ENCODE results near the gene NGB.

NGB gene

GRCh38 chr14:77230914-77231313 lies 40.1 kb downstream of the NGB start:
- no peak for TF ChIP-seq EZH2phosphoT487 (IDR thresholded peaks at IDR 0.05; ENCODE audit: borderline replicate concordance, low read length)
- no peak for TF ChIP-seq CTCF (IDR thresholded peaks at IDR 0.05; ENCODE audit: low read depth, low read length, poor library complexity, severe bottlenecking)
- Histone ChIP-seq H3K27ac (ENCODE audit: low read depth, low read length) (no peak overlapping the region), H3K9me3 (ENCODE audit: control insufficient read depth, insufficient read depth, low read length) (no peaks in the 10 kb centered on the region), H4K20me1 (ENCODE audit: control insufficient read depth, insufficient read depth, low read depth, low read length) (no peaks in the 10 kb centered on the region), H3K4me2 (ENCODE audit: low read length) (no peak overlapping the region), H3K4me1 (ENCODE audit: control insufficient read depth, low read length) (no peaks in the 10 kb centered on the region), H3K27me3 (ENCODE audit: control insufficient read depth, low read length) (no peaks in the 10 kb centered on the region), H3K9me2 (replicated peaks; ENCODE audit: control insufficient read depth, low read length) (no peaks in the 10 kb centered on the region), H3K4me3 (ENCODE audit: low read length) (no peak overlapping the region), H3K36me3 (ENCODE audit: control insufficient read depth, low read length) (no peaks in the 10 kb centered on the region), H3F3A (ENCODE audit: control insufficient read depth, insufficient read depth) (no peaks in the 10 kb centered on the region), H3K79me2 (ENCODE audit: control insufficient read depth, low read length) (no peaks in the 10 kb centered on the region)

- Histone ChIP-seq H3K79me2 (ENCODE audit: control insufficient read depth, low read length) (no peaks in the 10 kb centered on the region), H3K9me3 (ENCODE audit: control insufficient read depth, insufficient read depth, low read length) (no peaks in the 10 kb centered on the region), H3K27me3 (ENCODE audit: control insufficient read depth, low read length) (no peaks in the 10 kb centered on the region), H3K27ac (ENCODE audit: low read depth, low read length) (no peak overlapping the region), H3K36me3 (ENCODE audit: control insufficient read depth, low read length) (no peaks in the 10 kb centered on the region), H3K4me3 (ENCODE audit: low read length) (no peak overlapping the region), H3F3A (ENCODE audit: control insufficient read depth, insufficient read depth) (no peaks in the 10 kb centered on the region), H4K20me1 (ENCODE audit: control insufficient read depth, insufficient read depth, low read depth, low read length) (no peaks in the 10 kb centered on the region), H3K4me1 (ENCODE audit: control insufficient read depth, low read length) (no peaks in the 10 kb centered on the region), H3K9me2 (replicated peaks; ENCODE audit: control insufficient read depth, low read length) (no peaks in the 10 kb centered on the region), H3K4me2 (ENCODE audit: low read length) (no peak overlapping the region)
- TF ChIP-seq CTCF (IDR thresholded peaks at IDR 0.05; ENCODE audit: low read depth, low read length, poor library complexity, severe bottlenecking), result no peak
- TF ChIP-seq EZH2phosphoT487 (IDR thresholded peaks at IDR 0.05; ENCODE audit: borderline replicate concordance, low read length), result no peak
Observed at GRCh38 chr14:77228056-77228455, 43.0 kb downstream of the NGB start.

GRCh38 chr14:77225892-77226557 lies 45.0 kb downstream of the NGB start:
- no peaks in the 10 kb centered on the region for H3K36me3 ChIP-seq (ENCODE audit: control insufficient read depth, low read length)
- no peak overlapping the region for H3K27ac ChIP-seq (ENCODE audit: low read depth, low read length)
- TF ChIP-seq EZH2phosphoT487 (IDR thresholded peaks at IDR 0.05; ENCODE audit: borderline replicate concordance, low read length), result no peak
- TF ChIP-seq CTCF (IDR thresholded peaks at IDR 0.05; ENCODE audit: low read depth, low read length, poor library complexity, severe bottlenecking), result no peak
- H3K4me3 ChIP-seq (ENCODE audit: low read length), result no peak overlapping the region
- no peaks in the 10 kb centered on the region for H3F3A ChIP-seq (ENCODE audit: control insufficient read depth, insufficient read depth)
- H3K9me3 ChIP-seq (ENCODE audit: control insufficient read depth, insufficient read depth, low read length), result no peaks in the 10 kb centered on the region
- H3K4me1 ChIP-seq (ENCODE audit: control insufficient read depth, low read length), result no peaks in the 10 kb centered on the region
- no peaks in the 10 kb centered on the region for H4K20me1 ChIP-seq (ENCODE audit: control insufficient read depth, insufficient read depth, low read depth, low read length)
- no peak overlapping the region for H3K4me2 ChIP-seq (ENCODE audit: low read length)
- no peaks in the 10 kb centered on the region for H3K9me2 ChIP-seq (replicated peaks; ENCODE audit: control insufficient read depth, low read length)
- H3K27me3 ChIP-seq (ENCODE audit: control insufficient read depth, low read length), result no peaks in the 10 kb centered on the region
- H3K79me2 ChIP-seq (ENCODE audit: control insufficient read depth, low read length), result no peaks in the 10 kb centered on the region
